HEK293 (cell line): ENCODE measurements around the gene ACAA1.

ENCODE experiments used
- CTCF ChIA-PET: fragments of 350-600 bp; formaldehyde crosslinking; extraction: SDS; loops from one replicate; lab custom pipeline; 2021; ENCODE audit warnings: antibody characterized with exemption; lab: Yijun Ruan, JAX
- POLR2A ChIA-PET: fragments of 300-600 bp; formaldehyde crosslinking; extraction: SDS; loops from one replicate; lab custom pipeline; 2020; ENCODE audit warnings: antibody characterized with exemption, inconsistent platforms; lab: Yijun Ruan, JAX
- H3K27ac ChIP-seq: fragments of 200-500 bp; sonication (Bioruptor generic); 2 replicates; pipeline ENCODE4 v1.5.1; 2014; ENCODE audit warnings: low read depth, low read length, control low read depth, inconsistent platforms; ENCODE audit errors: extremely low read depth
- H3K36me3 ChIP-seq, 2 experiments: fragments of 200-500 bp in 1 of 2; sonication (Bioruptor generic) in 1 of 2; 1 replicate in 1 of 2; 2 replicates in 1 of 2; pipeline ENCODE4 v1.5.1; 2014 to 2017; ENCODE audit warnings: inconsistent platforms in 2 of 2, low read length in 2 of 2; ENCODE audit not compliant: control insufficient read depth in 2 of 2, insufficient read depth in 1 of 2
- H3K4me1 ChIP-seq: fragments of 200-500 bp; sonication (Bioruptor generic); 2 replicates; pipeline ENCODE4 v1.5.1; 2014; ENCODE audit warnings: mild to moderate bottlenecking, low read length, inconsistent platforms; ENCODE audit not compliant: control insufficient read depth, insufficient read depth
- H3K4me3 ChIP-seq: 2 replicates; pipeline ENCODE4 v1.5.1; 2011; ENCODE audit warnings: low read depth, mild to moderate bottlenecking, control low read depth, low read length, moderate library complexity
- H3K9me3 ChIP-seq: fragments of 200-500 bp; sonication (Bioruptor generic); 2 replicates; pipeline ENCODE4 v1.5.1; 2014; ENCODE audit warnings: low read depth, low read length, inconsistent platforms; ENCODE audit not compliant: control insufficient read depth, insufficient read depth
- BCL6B ChIP-seq: fragments of 450-650 bp; formaldehyde crosslinking; IDR thresholded peaks from 2 replicates; pipeline ENCODE4 v1.5.1; 2017; ENCODE audit warnings: missing biosample characterization, missing genetic modification characterization
- GLI4 ChIP-seq: fragments of 450-650 bp; formaldehyde crosslinking; IDR thresholded peaks from 2 replicates; pipeline ENCODE4 v1.5.1; 2016; ENCODE audit warnings: missing biosample characterization, missing genetic modification characterization
- HOXC10 ChIP-seq: sonication (generic); formaldehyde crosslinking; IDR thresholded peaks from 2 replicates; pipeline ENCODE4 v1.8.1; 2023; ENCODE audit warnings: mild to moderate bottlenecking, missing genetic modification reagents
- KLF8 ChIP-seq: fragments of 450-650 bp; formaldehyde crosslinking; IDR thresholded peaks from 2 replicates; pipeline ENCODE4 v1.5.1; 2016; ENCODE audit warnings: missing biosample characterization, missing genetic modification characterization
- MYNN ChIP-seq: fragments of 450-650 bp; formaldehyde crosslinking; IDR thresholded peaks from 2 replicates; pipeline ENCODE4 v1.5.1; 2016; ENCODE audit warnings: missing biosample characterization, missing genetic modification characterization, borderline replicate concordance
- OVOL3 ChIP-seq: fragments of 450-650 bp; formaldehyde crosslinking; IDR thresholded peaks from 2 replicates; pipeline ENCODE4 v1.5.1; 2016; ENCODE audit warnings: missing biosample characterization, missing genetic modification characterization
- SETDB1 ChIP-seq: IDR thresholded peaks from one replicate; pipeline ENCODE4 v1.6.1; 2017; ENCODE audit warnings: mild to moderate bottlenecking, low read length, moderate library complexity, mixed read lengths; ENCODE audit not compliant: insufficient read length
- SP2 ChIP-seq: fragments of 450-650 bp; formaldehyde crosslinking; IDR thresholded peaks from 2 replicates; pipeline ENCODE4 v1.5.1; 2016; ENCODE audit warnings: missing biosample characterization, missing genetic modification characterization
- ZBTB21 ChIP-seq: fragments of 450-650 bp; formaldehyde crosslinking; IDR thresholded peaks from 2 replicates; pipeline ENCODE4 v1.5.1; 2017; ENCODE audit warnings: missing biosample characterization, missing genetic modification characterization
- ZBTB48 ChIP-seq: fragments of 450-650 bp; formaldehyde crosslinking; IDR thresholded peaks from 2 replicates; pipeline ENCODE4 v1.5.1; 2016; ENCODE audit warnings: missing biosample characterization, missing genetic modification characterization
- ZFHX2 ChIP-seq: fragments of 450-650 bp; formaldehyde crosslinking; conservative IDR thresholded peaks from 2 replicates; pipeline ENCODE4 v1.5.1; 2016; ENCODE audit warnings: missing biosample characterization, missing genetic modification characterization
- ZFP41 ChIP-seq: fragments of 450-650 bp; formaldehyde crosslinking; IDR thresholded peaks from 2 replicates; pipeline ENCODE4 v1.5.1; 2016; ENCODE audit warnings: missing biosample characterization, missing genetic modification characterization, borderline replicate concordance
- ZNF140 ChIP-seq: fragments of 450-650 bp; formaldehyde crosslinking; IDR thresholded peaks from 2 replicates; pipeline ENCODE4 v1.5.1; 2016; ENCODE audit warnings: missing biosample characterization, missing genetic modification characterization
- ZNF155 ChIP-seq: fragments of 450-650 bp; formaldehyde crosslinking; IDR thresholded peaks from 2 replicates; pipeline ENCODE4 v1.5.1; 2016; ENCODE audit warnings: missing biosample characterization, missing genetic modification characterization
- ZNF24 ChIP-seq: fragments of 450-650 bp; formaldehyde crosslinking; IDR thresholded peaks from 2 replicates; pipeline ENCODE4 v1.5.1; 2016; ENCODE audit warnings: missing biosample characterization, missing genetic modification characterization
- ZNF274 ChIP-seq, 2 experiments: fragments of 200-500 bp in 1 of 2; fragments of 450-650 bp in 1 of 2; sonication (Bioruptor generic) in 1 of 2; formaldehyde crosslinking in 1 of 2; IDR thresholded peaks; 2 replicates each; pipeline versions ENCODE4 v1.5.1 to v1.6.1; 2014 to 2016; ENCODE audit warnings: borderline replicate concordance in 1 of 2, inconsistent platforms in 1 of 2, low read length in 1 of 2, missing biosample characterization in 1 of 2, missing genetic modification characterization in 1 of 2
- ZNF302 ChIP-seq: fragments of 450-650 bp; formaldehyde crosslinking; IDR thresholded peaks from 2 replicates; pipeline ENCODE4 v1.5.1; 2016; ENCODE audit warnings: missing biosample characterization, missing genetic modification characterization, low read depth
- ZNF404 ChIP-seq: fragments of 450-650 bp; formaldehyde crosslinking; IDR thresholded peaks from 2 replicates; pipeline ENCODE4 v1.5.1; 2017; ENCODE audit warnings: missing biosample characterization, missing genetic modification characterization
- ZNF426 ChIP-seq: fragments of 450-650 bp; formaldehyde crosslinking; IDR thresholded peaks from 2 replicates; pipeline ENCODE4 v1.5.1; 2017; ENCODE audit warnings: missing biosample characterization, missing genetic modification characterization, mild to moderate bottlenecking, inconsistent platforms, moderate library complexity
- ZNF549 ChIP-seq: fragments of 450-650 bp; IDR thresholded peaks from 2 replicates; pipeline ENCODE4 v1.5.1; 2018; ENCODE audit warnings: missing biosample characterization, missing genetic modification characterization, mild to moderate bottlenecking, inconsistent platforms, moderate library complexity
- ZNF629 ChIP-seq: fragments of 450-650 bp; formaldehyde crosslinking; IDR thresholded peaks from 2 replicates; pipeline ENCODE4 v1.5.1; 2017; ENCODE audit warnings: missing biosample characterization, missing genetic modification characterization
- ZNF660 ChIP-seq: fragments of 450-650 bp; IDR thresholded peaks from 2 replicates; pipeline ENCODE4 v1.5.1; 2018; ENCODE audit warnings: missing biosample characterization, mild to moderate bottlenecking, missing genetic modification characterization
- ZNF76 ChIP-seq: fragments of 450-650 bp; formaldehyde crosslinking; IDR thresholded peaks from 2 replicates; pipeline ENCODE4; 2016; ENCODE audit warnings: low read depth, missing biosample characterization, missing genetic modification characterization, borderline replicate concordance
- ZNF768 ChIP-seq: fragments of 450-650 bp; formaldehyde crosslinking; IDR thresholded peaks from 2 replicates; pipeline ENCODE4 v1.5.1; 2018; ENCODE audit warnings: missing biosample characterization, mild to moderate bottlenecking, missing genetic modification characterization
- ZNF776 ChIP-seq: fragments of 450-650 bp; formaldehyde crosslinking; IDR thresholded peaks from 2 replicates; pipeline ENCODE4 v1.5.0; 2017; ENCODE audit warnings: missing biosample characterization, missing genetic modification characterization, borderline replicate concordance
- ZSCAN30 ChIP-seq: fragments of 450-650 bp; IDR thresholded peaks from 2 replicates; pipeline ENCODE4 v1.5.1; 2018; ENCODE audit warnings: missing biosample characterization, mild to moderate bottlenecking, missing genetic modification characterization, moderate library complexity
- TF ChIP-seq, protein P1 (sequence below): fragments of 450-650 bp; formaldehyde crosslinking; IDR thresholded peaks from 2 replicates; pipeline ENCODE4 v1.5.1; 2016; ENCODE audit warnings: missing biosample characterization, missing genetic modification characterization

The ACAA1 gene

GRCh38 chr3:38100498-38100897 is 36.4 kb downstream of the ACAA1 start (continued):
- TF ChIP-seq ZNF426 = no peak
- TF ChIP-seq MYNN (tag by site-specific recombination) = no peak
- no peak for TF ChIP-seq ZNF768 (tag by site-specific recombination)
- no peak for TF ChIP-seq BCL6B (tag by site-specific recombination)
- no peak for TF ChIP-seq ZNF155 (tag by site-specific recombination)
- TF ChIP-seq, all 188 proteins: peak for 0

DNA sequence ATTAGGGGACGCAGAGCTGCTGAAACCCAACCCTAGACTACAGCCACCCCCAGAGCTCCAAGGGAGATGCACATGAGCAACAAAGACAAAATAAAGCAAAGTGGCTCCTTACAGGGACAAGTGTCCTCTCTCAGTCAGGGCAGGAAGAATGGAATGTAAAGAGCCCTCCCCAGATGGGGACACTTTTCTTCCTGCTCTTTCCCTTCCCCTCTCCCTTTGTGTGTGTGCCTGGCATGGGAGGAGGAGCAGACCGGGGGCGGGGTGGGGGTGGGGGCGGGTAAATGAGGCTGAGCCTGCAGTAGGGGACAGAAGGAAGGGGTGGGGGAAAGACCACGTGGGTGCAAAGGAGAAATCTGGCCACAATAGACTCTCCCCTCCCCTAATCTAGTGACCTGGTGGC is 37.4 kb downstream of the ACAA1 start:
- Histone ChIP-seq H3K36me3 (no peaks in the 10 kb centered on the region), H3K9me3 (no peaks in the 10 kb centered on the region), H3K4me1 (no peaks in the 10 kb centered on the region), H3K27ac (no peak overlapping the region), H3K4me3 (no peak overlapping the region)
- ChIA-PET CTCF (interaction anchor here (0.6 kb wide), 1 partner anchor 359 kb away, joined by 3 read pairs; no protein-coding TSS in a partner anchor), POLR2A (no interaction called here)
- TF ChIP-seq HOXC10 (CRISPR knock-in tag) (no peak), ZNF302 (tag by site-specific recombination) (no peak), ZNF660 (tag by site-specific recombination) (no peak), ZNF629 (tag by site-specific recombination) (no peak), ZNF549 (tag by site-specific recombination) (no peak)

GRCh38 chr3:38098376-38098723 is 38.6 kb downstream of the ACAA1 start:
- no peak for TF ChIP-seq ZNF629 (tag by site-specific recombination)
- TF ChIP-seq, protein P1, sequence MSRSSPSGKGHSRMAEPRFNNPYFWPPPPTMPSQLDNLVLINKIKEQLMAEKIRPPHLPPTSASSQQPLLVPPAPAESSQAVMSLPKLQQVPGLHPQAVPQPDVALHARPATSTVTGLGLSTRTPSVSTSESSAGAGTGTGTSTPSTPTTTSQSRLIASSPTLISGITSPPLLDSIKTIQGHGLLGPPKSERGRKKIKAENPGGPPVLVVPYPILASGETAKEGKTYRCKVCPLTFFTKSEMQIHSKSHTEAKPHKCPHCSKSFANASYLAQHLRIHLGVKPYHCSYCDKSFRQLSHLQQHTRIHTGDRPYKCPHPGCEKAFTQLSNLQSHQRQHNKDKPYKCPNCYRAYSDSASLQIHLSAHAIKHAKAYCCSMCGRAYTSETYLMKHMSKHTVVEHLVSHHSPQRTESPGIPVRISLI (tag by site-specific recombination) = no peak
- TF ChIP-seq ZSCAN30 (tag by site-specific recombination) = no peak
- TF ChIP-seq ZNF274 (IDR thresholded peaks at IDR 0.05; ENCODE audit: low read length) = no peak
- no peak for TF ChIP-seq ZNF274 (tag by site-specific recombination; IDR thresholded peaks at IDR 0.05; ENCODE audit: borderline replicate concordance)
- TF ChIP-seq ZNF140 (tag by site-specific recombination) = no peak
- no peak for TF ChIP-seq GLI4
- TF ChIP-seq ZBTB48 = no peak
- TF ChIP-seq SP2 (tag by site-specific recombination) = no peak
- no peak for TF ChIP-seq KLF8 (tag by site-specific recombination)
- TF ChIP-seq ZFP41 (tag by site-specific recombination) = no peak
- TF ChIP-seq ZNF404 (tag by site-specific recombination) = no peak
- TF ChIP-seq ZNF776 = no peak
- TF ChIP-seq ZBTB21 (tag by site-specific recombination) = no peak
- no peak for TF ChIP-seq SETDB1
- TF ChIP-seq ZFHX2 (tag by site-specific recombination) = no peak
- TF ChIP-seq ZNF76 = no peak
- TF ChIP-seq ZNF549 (tag by site-specific recombination) = no peak
- no peak for TF ChIP-seq OVOL3 (tag by site-specific recombination)
- no peak for TF ChIP-seq ZNF24 (tag by site-specific recombination)
- TF ChIP-seq HOXC10 (CRISPR knock-in tag) = no peak
- Histone ChIP-seq H3K4me3 (no peak overlapping the region), H3K4me1 (no peaks in the 10 kb centered on the region), H3K9me3 (no peaks in the 10 kb centered on the region), H3K36me3 (no peaks in the 10 kb centered on the region), H3K27ac (no peak overlapping the region)
- ChIA-PET POLR2A (no interaction called here), CTCF (no interaction called here)
